Thyroid gland (tissue), 4 donors: ENCODE results near the gene VPS13C. TPM values are rescaled to one million over a fixed set of nuclear protein-coding genes. Genes with fewer than 3 reads are reported as not detected.

Experiments used
- DNase-seq, 2 donors: peaks; one replicate each; pipeline ENCODE4 v3.0.0-alpha.2; 2019
- H3K27ac ChIP-seq, 3 donors: fragments of 200-600 bp; sonication (generic); 1 replicate in 2 of 3; 2 replicates in 1 of 3; pipeline ENCODE4 v1.5.1; 2016 to 2019; ENCODE audit warnings: mild to moderate bottlenecking in 1 of 3, moderate library complexity in 1 of 3
- H3K27me3 ChIP-seq: fragments of 200-600 bp; sonication (generic); one replicate; pipeline ENCODE4 v1.5.1; 2019
- H3K36me3 ChIP-seq, 2 donors: fragments of 200-600 bp; sonication (generic); one replicate each; pipeline ENCODE4 v1.5.1; 2016 to 2019
- H3K4me1 ChIP-seq, 2 donors: fragments of 200-600 bp; sonication (generic); one replicate each; pipeline ENCODE4 v1.5.1; 2017 to 2019
- H3K4me3 ChIP-seq, 3 donors: fragments of 200-600 bp; sonication (generic); replicated peaks in 1 of 3; 1 replicate in 2 of 3; 2 replicates in 1 of 3; pipeline ENCODE4 v1.5.1; 2016; ENCODE audit warnings: mild to moderate bottlenecking in 1 of 3
- H3K9me3 ChIP-seq: fragments of 200-600 bp; sonication (generic); one replicate; pipeline ENCODE4 v1.5.1; 2017
- POLR2A ChIP-seq, 2 donors: fragments of 450-650 bp; IDR thresholded peaks; one replicate each; pipeline ENCODE4 v1.6.1; 2017; ENCODE audit warnings: antibody characterized with exemption in 2 of 2, mild to moderate bottlenecking in 2 of 2, moderate library complexity in 1 of 2
- WGBS, 2 donors: methylation state at CpG; one replicate each; pipeline ENCODE4 v1.1.5; 2017; 5-methylcytosine and 5-hydroxymethylcytosine counted together
- intact Hi-C: fragments of 100-400 bp; cut with DNase I; formaldehyde crosslinking; loops from one replicate; pipeline ENCODE4 v1.15.1; 2023
- total RNA-seq, 4 donors: library from RNA; depleted of rRNA; stranded (reverse); fragments of >200 nt; gene quantifications; one replicate each; pipeline ENCODE4 v1.2.3, GENCODE V29; 2016
- TF ChIP-seq, protein P1 (sequence below), 6 experiments: fragments of 200-600 bp in 3 of 6; fragments of 450-650 bp in 3 of 6; sonication (generic) in 3 of 6; IDR thresholded peaks; one replicate each; pipeline ENCODE4 v1.5.1; 2016 to 2019; ENCODE audit warnings: antibody characterized with exemption in 6 of 6, mild to moderate bottlenecking in 2 of 6, inconsistent platforms in 1 of 6, moderate library complexity in 1 of 6

The VPS13C gene
- total RNA-seq, 4 donors from 2014 or later, result 99.4 to 159 (median 119) TPM

DNA sequence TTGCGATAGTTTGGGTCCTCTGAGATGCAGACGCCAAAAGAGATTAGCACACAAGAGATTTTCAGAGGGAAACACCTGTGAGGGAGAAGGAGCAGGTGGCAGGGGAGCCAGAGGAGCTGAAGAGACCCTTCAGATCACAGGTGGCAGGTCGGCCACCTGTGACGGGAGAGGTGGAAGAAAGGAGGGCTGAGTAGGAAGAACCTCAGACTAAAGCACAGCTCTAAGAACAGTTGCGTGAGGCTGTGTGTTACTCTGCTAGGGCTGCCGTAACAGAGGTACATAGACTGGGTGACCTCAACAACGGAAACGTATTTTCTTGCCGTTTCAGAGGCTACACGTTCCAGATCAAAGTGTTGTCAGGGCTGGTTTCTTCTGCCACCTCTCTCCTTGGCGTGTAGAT lies 45.0 kb upstream of the VPS13C start:
- Histone ChIP-seq H3K27ac (no peak overlapping the region), H3K4me1 (peaks cover 1 to 5% of the 10 kb centered on the region in 2 donors), H3K36me3 (no peaks in the 10 kb centered on the region), H3K27me3 (no peaks in the 10 kb centered on the region), H3K9me3 (no peaks in the 10 kb centered on the region), H3K4me3 (no peak overlapping the region)
- TF ChIP-seq, protein P1, sequence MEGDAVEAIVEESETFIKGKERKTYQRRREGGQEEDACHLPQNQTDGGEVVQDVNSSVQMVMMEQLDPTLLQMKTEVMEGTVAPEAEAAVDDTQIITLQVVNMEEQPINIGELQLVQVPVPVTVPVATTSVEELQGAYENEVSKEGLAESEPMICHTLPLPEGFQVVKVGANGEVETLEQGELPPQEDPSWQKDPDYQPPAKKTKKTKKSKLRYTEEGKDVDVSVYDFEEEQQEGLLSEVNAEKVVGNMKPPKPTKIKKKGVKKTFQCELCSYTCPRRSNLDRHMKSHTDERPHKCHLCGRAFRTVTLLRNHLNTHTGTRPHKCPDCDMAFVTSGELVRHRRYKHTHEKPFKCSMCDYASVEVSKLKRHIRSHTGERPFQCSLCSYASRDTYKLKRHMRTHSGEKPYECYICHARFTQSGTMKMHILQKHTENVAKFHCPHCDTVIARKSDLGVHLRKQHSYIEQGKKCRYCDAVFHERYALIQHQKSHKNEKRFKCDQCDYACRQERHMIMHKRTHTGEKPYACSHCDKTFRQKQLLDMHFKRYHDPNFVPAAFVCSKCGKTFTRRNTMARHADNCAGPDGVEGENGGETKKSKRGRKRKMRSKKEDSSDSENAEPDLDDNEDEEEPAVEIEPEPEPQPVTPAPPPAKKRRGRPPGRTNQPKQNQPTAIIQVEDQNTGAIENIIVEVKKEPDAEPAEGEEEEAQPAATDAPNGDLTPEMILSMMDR (IDR thresholded peaks at IDR 0.05), result no peak
- no peak for TF ChIP-seq POLR2A (IDR thresholded peaks at IDR 0.05)
- intact Hi-C loops, result no loop called here
- 87 to 92% methylated on average over 11 of the region's 11 CpGs for WGBS, 2 donors
- DNase-seq, result no peak

DNA sequence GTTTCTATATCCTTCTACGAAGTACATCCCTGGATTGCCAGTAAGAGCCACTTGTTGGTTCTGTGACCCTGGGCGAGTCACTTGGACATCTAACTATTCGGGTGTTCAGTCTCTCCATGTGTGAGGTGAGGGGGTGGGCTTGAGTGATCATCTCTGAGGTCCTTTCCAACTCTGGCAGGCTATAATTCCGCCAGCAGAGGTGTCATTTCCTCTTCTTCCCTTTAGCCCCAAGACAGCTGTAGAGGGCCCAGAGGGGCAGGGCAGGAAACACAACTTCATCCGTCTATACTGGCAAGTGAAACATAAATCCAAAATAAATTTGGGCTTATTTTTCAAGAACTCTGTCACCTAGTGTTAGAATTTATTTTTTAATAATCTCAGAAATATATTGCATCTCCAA lies 44.6 kb upstream of the VPS13C start:
- Histone ChIP-seq H3K9me3 (no peaks in the 10 kb centered on the region), H3K36me3 (no peaks in the 10 kb centered on the region), H3K27ac (no peak overlapping the region), H3K4me3 (no peak overlapping the region), H3K4me1 (peaks cover 0 to 1% of the 10 kb centered on the region in 2 donors), H3K27me3 (no peaks in the 10 kb centered on the region)
- intact Hi-C loops, result no loop called here
- TF ChIP-seq, protein P1 (IDR thresholded peaks at IDR 0.05), result no peak
- TF ChIP-seq POLR2A (IDR thresholded peaks at IDR 0.05), result no peak
- no peak for DNase-seq
- 62 to 81% methylated on average over 5 of the region's 5 CpGs for WGBS, 2 donors

DNA sequence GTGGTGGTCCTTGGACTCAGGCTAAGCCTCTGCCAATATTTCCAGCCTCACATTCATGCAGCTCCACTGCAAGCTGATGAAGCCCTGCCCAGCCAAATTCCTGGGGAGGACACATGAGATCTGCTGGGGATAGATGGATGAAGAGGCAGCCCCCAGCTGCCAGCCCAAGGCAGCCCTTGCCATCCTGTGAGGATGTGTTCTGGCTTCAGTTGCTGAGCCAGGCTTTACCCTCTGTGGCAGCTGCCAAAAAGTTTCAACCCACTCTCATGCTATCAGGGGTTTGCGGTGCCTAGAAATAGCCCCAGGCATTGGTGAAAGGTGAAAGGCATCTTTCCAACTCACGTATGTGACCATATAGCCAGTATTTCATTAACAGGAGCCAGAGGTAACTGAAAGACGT lies 44.2 kb upstream of the VPS13C start:
- no peaks in the 10 kb centered on the region for H3K27me3 ChIP-seq
- no peaks in the 10 kb centered on the region for H3K4me1 ChIP-seq
- no peaks in the 10 kb centered on the region for H3K36me3 ChIP-seq
- TF ChIP-seq, protein P1 (IDR thresholded peaks at IDR 0.05), result no peak
- TF ChIP-seq POLR2A (IDR thresholded peaks at IDR 0.05), result no peak
- 77 to 87% methylated on average over 3 of the region's 3 CpGs for WGBS, 2 donors
- no peak overlapping the region for H3K4me3 ChIP-seq
- intact Hi-C loops, result no loop called here
- no peak for DNase-seq
- H3K9me3 ChIP-seq, result no peaks in the 10 kb centered on the region
- H3K27ac ChIP-seq, result no peak overlapping the region

DNA sequence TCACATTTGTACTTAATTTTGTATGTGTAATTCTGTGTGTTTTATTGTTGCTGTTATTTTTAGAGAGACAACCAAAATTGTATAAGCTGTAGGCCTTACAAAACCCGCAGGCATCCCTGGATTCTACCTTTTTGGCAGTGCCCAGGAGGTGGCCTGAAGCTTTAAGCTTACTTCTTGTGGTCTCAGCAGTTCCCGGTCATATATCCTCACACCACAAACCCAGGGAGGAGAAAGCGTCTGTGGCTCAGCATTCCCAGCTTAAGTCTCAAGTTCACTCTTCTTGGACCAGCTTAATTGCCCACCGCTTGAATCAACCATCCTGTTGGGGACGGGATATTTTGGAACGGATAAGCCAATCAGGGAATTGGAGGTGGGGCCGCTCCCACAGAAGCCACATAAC lies 43.2 kb upstream of the VPS13C start:
- DNase-seq, result no peak
- Histone ChIP-seq H3K4me3 (no peak overlapping the region), H3K9me3 (no peaks in the 10 kb centered on the region)

DNA sequence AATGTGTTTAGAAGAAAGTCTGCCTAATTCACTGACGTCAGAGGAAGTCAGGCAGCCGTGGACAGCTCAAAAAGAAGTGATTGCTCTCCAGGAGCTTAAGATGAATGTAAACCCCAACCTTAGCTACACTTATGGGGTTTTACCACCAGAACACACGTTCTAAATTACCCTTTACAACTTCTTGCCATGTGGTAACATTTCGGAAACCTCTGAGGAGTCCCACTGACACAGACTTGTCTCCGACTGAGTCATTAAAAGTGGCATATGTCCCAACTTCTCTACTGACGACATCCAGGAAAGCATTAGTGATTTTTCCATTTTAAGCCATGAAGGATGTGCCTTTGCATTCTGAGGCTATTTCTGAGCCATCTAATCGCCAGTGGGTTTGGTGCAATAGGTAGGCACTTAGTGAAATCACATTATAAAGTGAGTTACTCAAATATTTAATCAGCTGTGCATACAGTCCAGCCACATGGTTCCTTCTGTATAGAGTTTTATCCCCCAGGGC lies 38.9 kb upstream of the VPS13C start:
- H3K27ac ChIP-seq, result no peak overlapping the region
- no peaks in the 10 kb centered on the region for H3K4me1 ChIP-seq
- no peak for DNase-seq
- 55% methylated on average over 7 of the region's 7 CpGs for WGBS, 2 donors
- no peaks in the 10 kb centered on the region for H3K36me3 ChIP-seq
- no peak for TF ChIP-seq POLR2A (IDR thresholded peaks at IDR 0.05)
- TF ChIP-seq, protein P1 (IDR thresholded peaks at IDR 0.05), result no peak
- intact Hi-C loops, result no loop called here
- no peaks in the 10 kb centered on the region for H3K27me3 ChIP-seq
- H3K4me3 ChIP-seq, result no peak overlapping the region
- H3K9me3 ChIP-seq, result no peaks in the 10 kb centered on the region

More for the DNA sequence above, 43.2 kb upstream of the VPS13C start:
- no peak overlapping the region for H3K27ac ChIP-seq
- H3K27me3 ChIP-seq, result no peaks in the 10 kb centered on the region
- 92 to 94% methylated on average over 7 of the region's 7 CpGs for WGBS, 2 donors
- TF ChIP-seq POLR2A (IDR thresholded peaks at IDR 0.05), result no peak
- TF ChIP-seq, protein P1 (IDR thresholded peaks at IDR 0.05), result no peak
- no peaks in the 10 kb centered on the region for H3K36me3 ChIP-seq
- no peaks in the 10 kb centered on the region for H3K4me1 ChIP-seq
- intact Hi-C loops, result no loop called here
